Limb (tissue), 2 donors: ENCODE results near the gene HMSD.
A peak's percentile ranks its signal among the peaks of the same experiment; 100 is the strongest.
"Not testable (repeated sequence)": the region's sequence is repeated elsewhere in the genome, so short reads cannot be mapped to it uniquely, and the experiment has no call there.

Experiments
- DNase-seq, 2 donors: peaks; one replicate each; pipeline ENCODE4 v3.0.0-alpha.2; 2016; ENCODE audit errors: extremely low spot score in 2 of 2

The HMSD gene

GRCh38 chr18:63949068-63949737 lies at the start of gene HMSD:
Gene HMSD, plus strand, starts transcription at chr18:63949301. Its CDS starts 4,155 bp downstream, at chr18:63953456.
- peak; percentile 16 to 63 for DNase-seq

GRCh38 chr18:63903851-63904570 lies 45.1 kb upstream of the HMSD start:
- DNase-seq: no peak

- no peak for DNase-seq
Measured at GRCh38 chr18:63904694-63905093, 44.4 kb upstream of the HMSD start.

- DNase-seq: no peak
Measured at GRCh38 chr18:63905361-63905760, 43.7 kb upstream of the HMSD start.

GRCh38 chr18:63906056-63906455 lies 43.0 kb upstream of the HMSD start:
- DNase-seq: no peak

GRCh38 chr18:63907664-63908063 lies 41.4 kb upstream of the HMSD start, which contains the start of gene SERPINB10:
Gene SERPINB10, plus strand, starts transcription at chr18:63907958. Its CDS starts 7,553 bp downstream, at chr18:63915511.
- no peak for DNase-seq

GRCh38 chr18:63908858-63909257 lies 40.2 kb upstream of the HMSD start:
- DNase-seq: no peak

GRCh38 chr18:63909870-63910269 lies 39.2 kb upstream of the HMSD start:
- no peak for DNase-seq

GRCh38 chr18:63917817-63918216 lies 31.3 kb upstream of the HMSD start:
- DNase-seq: no peak

- no peak for DNase-seq
Measured at GRCh38 chr18:63922049-63922448, 27.1 kb upstream of the HMSD start.

- DNase-seq: no peak
Measured at GRCh38 chr18:63924551-63924950, 24.6 kb upstream of the HMSD start.

- no peak for DNase-seq
Measured at GRCh38 chr18:63928331-63928730, 20.8 kb upstream of the HMSD start.

GRCh38 chr18:63929369-63929768 lies 19.7 kb upstream of the HMSD start:
- DNase-seq: not testable (repeated sequence)

GRCh38 chr18:63930773-63931354 lies 18.2 kb upstream of the HMSD start:
- no peak for DNase-seq

- DNase-seq: peak; percentile 71 to 80
Measured at GRCh38 chr18:63936156-63936931, 12.8 kb upstream of the HMSD start.

- no peak for DNase-seq
Measured at GRCh38 chr18:63936932-63937393, 12.1 kb upstream of the HMSD start.

GRCh38 chr18:63940008-63940407 lies 9.1 kb upstream of the HMSD start:
- no peak for DNase-seq

GRCh38 chr18:63940543-63941050 lies 8.5 kb upstream of the HMSD start:
- DNase-seq: not testable (repeated sequence)

GRCh38 chr18:63947051-63947790 lies 1.9 kb upstream of the HMSD start:
- DNase-seq: no peak

- no peak for DNase-seq
Measured at GRCh38 chr18:63951302-63951705, 2.2 kb downstream of the HMSD start.

- DNase-seq: peak in 1 of 2 donors; percentile 37
Measured at GRCh38 chr18:63953811-63954210, 4.7 kb downstream of the HMSD start.
